H9 (cell line): ENCODE data around the gene KMT2D. TPM values are rescaled to one million over a fixed set of nuclear protein-coding genes. Genes with fewer than 3 reads are reported as not detected.

Experiments
- DNase-seq: peaks from one replicate; pipeline ENCODE4 v3.0.0-alpha.2; 2017
- H2AFZ ChIP-seq: one replicate; pipeline ENCODE4 v1.6.1; 2013; ENCODE audit warnings: mild to moderate bottlenecking, low read length, control low read depth, moderate library complexity
- H2AK5ac ChIP-seq: 2 replicates; pipeline ENCODE4 v1.6.1; 2013; ENCODE audit warnings: low read length, control low read depth, mixed read lengths; ENCODE audit not compliant: insufficient read length
- H2BK120ac ChIP-seq: one replicate; pipeline ENCODE4 v1.6.1; 2013; ENCODE audit warnings: low read depth, mild to moderate bottlenecking, low read length, control low read depth, inconsistent platforms; ENCODE audit not compliant: poor library complexity, severe bottlenecking
- H2BK12ac ChIP-seq: 2 replicates; pipeline ENCODE4 v1.6.1; 2013; ENCODE audit warnings: low read length, control low read depth, mixed read lengths, low read depth; ENCODE audit not compliant: insufficient read length
- H2BK15ac ChIP-seq: 2 replicates; pipeline ENCODE4 v1.6.1; 2013; ENCODE audit warnings: low read depth, low read length, control low read depth
- H2BK20ac ChIP-seq: one replicate; pipeline ENCODE4 v1.6.1; 2013; ENCODE audit warnings: low read depth, mild to moderate bottlenecking, low read length, control low read depth, inconsistent platforms; ENCODE audit not compliant: poor library complexity, severe bottlenecking
- H2BK5ac ChIP-seq: 2 replicates; pipeline ENCODE4 v1.6.1; 2013; ENCODE audit warnings: low read length, control low read depth, mixed read lengths; ENCODE audit not compliant: insufficient read length
- H3K14ac ChIP-seq: 2 replicates; pipeline ENCODE4 v1.6.1; 2013; ENCODE audit warnings: low read length, control low read depth; ENCODE audit not compliant: insufficient read depth
- H3K18ac ChIP-seq: 2 replicates; pipeline ENCODE4 v1.6.1; 2013; ENCODE audit warnings: low read depth, mild to moderate bottlenecking, mixed read lengths, low read length, control low read depth; ENCODE audit not compliant: insufficient read length
- H3K23ac ChIP-seq: 2 replicates; pipeline ENCODE4 v1.6.1; 2013; ENCODE audit warnings: low read length, control low read depth, mixed read lengths, low read depth; ENCODE audit not compliant: insufficient read length
- H3K23me2 ChIP-seq: 2 replicates; pipeline ENCODE4 v1.6.1; 2013; ENCODE audit warnings: low read depth, mild to moderate bottlenecking, mixed read lengths, low read length, control low read depth; ENCODE audit not compliant: insufficient read length, poor library complexity, severe bottlenecking
- H3K27ac ChIP-seq: 2 replicates; pipeline ENCODE4 v1.5.1; 2013; ENCODE audit warnings: low read length, control low read depth, mixed read lengths, low read depth; ENCODE audit not compliant: insufficient read length
- H3K27me3 ChIP-seq: 2 replicates; pipeline ENCODE4 v1.6.1; 2013; ENCODE audit warnings: low read length, control low read depth, inconsistent platforms; ENCODE audit not compliant: insufficient read depth
- H3K4ac ChIP-seq: 2 replicates; pipeline ENCODE4 v1.6.1; 2013; ENCODE audit warnings: low read depth, mild to moderate bottlenecking, control low read depth, inconsistent platforms, low read length, moderate library complexity
- H3K4me1 ChIP-seq: 2 replicates; pipeline ENCODE4 v1.6.1; 2013; ENCODE audit warnings: low read length, control low read depth, inconsistent platforms; ENCODE audit not compliant: insufficient read depth
- H3K4me2 ChIP-seq: 2 replicates; pipeline ENCODE4 v1.6.1; 2013; ENCODE audit warnings: low read length, control low read depth, mixed read lengths; ENCODE audit not compliant: insufficient read length, insufficient read depth
- H3K56ac ChIP-seq: 2 replicates; pipeline ENCODE4 v1.6.1; 2013; ENCODE audit warnings: low read depth, mild to moderate bottlenecking, mixed read lengths, low read length, control low read depth; ENCODE audit not compliant: insufficient read length
- H3K79me1 ChIP-seq: 2 replicates; pipeline ENCODE4 v1.6.1; 2013; ENCODE audit warnings: low read depth, mild to moderate bottlenecking, moderate library complexity, low read length, control low read depth, inconsistent platforms; ENCODE audit not compliant: insufficient read depth, poor library complexity, severe bottlenecking
- H3K79me2 ChIP-seq: 2 replicates; pipeline ENCODE4 v1.6.1; 2013; ENCODE audit warnings: low read length, control low read depth, inconsistent platforms; ENCODE audit not compliant: insufficient read depth
- H3K9ac ChIP-seq: 2 replicates; pipeline ENCODE4 v1.6.1; 2013; ENCODE audit warnings: low read length, control low read depth, mixed read lengths; ENCODE audit not compliant: insufficient read length; ENCODE audit errors: extremely low read depth
- H3K9me3 ChIP-seq: one replicate; pipeline ENCODE4 v1.6.1; 2013; ENCODE audit warnings: low read depth, low read length, inconsistent platforms; ENCODE audit not compliant: control insufficient read depth
- H3T11ph ChIP-seq: one replicate; pipeline ENCODE4 v1.6.1; 2013; ENCODE audit warnings: mild to moderate bottlenecking, low read length, control low read depth, inconsistent platforms
- H4K20me1 ChIP-seq: one replicate; pipeline ENCODE4 v1.6.1; 2013; ENCODE audit not compliant: control insufficient read depth, insufficient read length, insufficient read depth
- H4K5ac ChIP-seq: 2 replicates; pipeline ENCODE4 v1.6.1; 2013; ENCODE audit warnings: low read depth, mild to moderate bottlenecking, mixed read lengths, low read length, control low read depth; ENCODE audit not compliant: insufficient read length
- H4K8ac ChIP-seq: replicated peaks from 2 replicates; pipeline ENCODE4 v1.6.1; 2013; ENCODE audit warnings: low read length, control low read depth, mixed read lengths, low read depth; ENCODE audit not compliant: insufficient read length
- H4K91ac ChIP-seq: 2 replicates; pipeline ENCODE4 v1.6.1; 2013; ENCODE audit warnings: low read depth, mild to moderate bottlenecking, moderate library complexity, mixed read lengths, low read length, control low read depth; ENCODE audit not compliant: insufficient read length
- H3K27ac Mint-ChIP-seq, 3 experiments: 2 replicates in 2 of 3; 3 replicates in 1 of 3; pipeline ENCODE4 v1.8.0; 2020 to 2021; ENCODE audit warnings: mixed read lengths in 3 of 3, mild to moderate bottlenecking in 1 of 3, moderate library complexity in 1 of 3
- H3K27me3 Mint-ChIP-seq: 2 replicates; pipeline ENCODE4 v1.8.0; 2021; ENCODE audit warnings: low read depth, mild to moderate bottlenecking, moderate library complexity, mixed read lengths
- H3K36me3 Mint-ChIP-seq, 3 experiments: 2 replicates in 2 of 3; 3 replicates in 1 of 3; pipeline ENCODE4 v1.8.0; 2020 to 2021; ENCODE audit warnings: low read depth in 3 of 3, mixed read lengths in 3 of 3; ENCODE audit not compliant: insufficient read depth in 1 of 3
- H3K4me1 Mint-ChIP-seq, 2 experiments: 2 replicates each; pipeline ENCODE4 v1.8.0; 2020; ENCODE audit warnings: mixed read lengths in 2 of 2
- H3K4me3 Mint-ChIP-seq, 2 experiments: 2 replicates in 1 of 2; 3 replicates in 1 of 2; pipeline ENCODE4 v1.8.0; 2020 to 2021; ENCODE audit warnings: mild to moderate bottlenecking in 2 of 2, mixed read lengths in 2 of 2, moderate library complexity in 1 of 2
- H3K9me3 Mint-ChIP-seq, 2 experiments: 2 replicates in 1 of 2; 3 replicates in 1 of 2; pipeline ENCODE4 v1.8.0; 2020; ENCODE audit warnings: mild to moderate bottlenecking in 2 of 2, mixed read lengths in 2 of 2, moderate library complexity in 1 of 2
- CTCF ChIP-seq: fragments of 200-600 bp; sonication (generic); conservative IDR thresholded peaks from 3 replicates; pipeline ENCODE4 v1.8.0; 2021; ENCODE audit warnings: antibody characterized with exemption, mild to moderate bottlenecking
- WGBS: extraction: QIAGEN DNeasy Blood & Tissue Kit; methylation state at CpG from one replicate; pipeline ENCODE4 v1.1.7; 2013; ENCODE audit warnings: missing lambda C conversion rate, low lambda C conversion rate, mixed read lengths; ENCODE audit not compliant: insufficient read length; ENCODE audit errors: extremely low coverage; 5-methylcytosine and 5-hydroxymethylcytosine counted together
- total RNA-seq: library from RNA; stranded (reverse); gene quantifications from 2 replicates; pipeline ENCODE4 v1.2.1, GENCODE V29; 2021

KMT2D gene
- total RNA-seq, 1 experiment from 2014 or later = 93.7 TPM

GRCh38 chr12:49048953-49049352 lies 11.6 kb downstream of the KMT2D start:
- no peak overlapping the region for H2BK20ac ChIP-seq
- no peak overlapping the region for H3K4me2 ChIP-seq
- Mint-ChIP-seq H3K4me3 (no peak overlapping the region; a peak in 1 of 5 replicates), H3K27ac (peak overlapping the region in 1 of 3 experiments; percentile 70; a peak in 1 of 7 replicates), H3K4me1 (no peaks in the 10 kb centered on the region), H3K9me3 (no peaks in the 10 kb centered on the region), H3K27me3 (no peaks in the 10 kb centered on the region), H3K36me3 (peaks cover 76 to 97% (median 97%) of the 10 kb centered on the region in 3 experiments)
- no peak overlapping the region for H3K56ac ChIP-seq
- H4K5ac ChIP-seq = no peak overlapping the region
- TF ChIP-seq CTCF = no peak
- H3K9ac ChIP-seq = no peak overlapping the region
- H3K4ac ChIP-seq = no peak overlapping the region
- no peak overlapping the region for H3K14ac ChIP-seq
- H3K79me1 ChIP-seq = no peaks in the 10 kb centered on the region
- H4K20me1 ChIP-seq = no peaks in the 10 kb centered on the region
- no peak overlapping the region for H2AK5ac ChIP-seq
- no peak overlapping the region for H2BK120ac ChIP-seq
- WGBS = no CpG with 5 or more reads among the region's 10 CpGs
- no peak overlapping the region for H2BK15ac ChIP-seq
- no peak overlapping the region for H3K23ac ChIP-seq
- H3K23me2 ChIP-seq = no peaks in the 10 kb centered on the region
- H3K27me3 ChIP-seq = no peaks in the 10 kb centered on the region
- no peak overlapping the region for H3K27ac ChIP-seq
- H3T11ph ChIP-seq = no peak overlapping the region
- H3K79me2 ChIP-seq = no peaks in the 10 kb centered on the region
- H2BK12ac ChIP-seq = no peak overlapping the region
- H2AFZ ChIP-seq = no peak overlapping the region
- no peak overlapping the region for H2BK5ac ChIP-seq
- no peaks in the 10 kb centered on the region for H3K9me3 ChIP-seq
- no peak for DNase-seq
- no peaks in the 10 kb centered on the region for H3K4me1 ChIP-seq
- H4K8ac ChIP-seq = no peak overlapping the region
- no peak overlapping the region for H3K18ac ChIP-seq
- H4K91ac ChIP-seq = no peak overlapping the region
